OCI-LY1 (cell line): Measurements from ENCODE around the gene SLC1A2.

ENCODE experiments used
- CTCF ChIP-seq: fragments of 200-600 bp; sonication (generic), shearing (Covaris generic); IDR thresholded peaks from 2 replicates; pipeline ENCODE4 v1.5.1; 2017; ENCODE audit warnings: mild to moderate bottlenecking, antibody characterized with exemption, low read length, moderate library complexity, mixed read lengths
- EZH2 ChIP-seq: fragments of 200-600 bp; sonication (generic), shearing (Covaris generic); IDR thresholded peaks from 2 replicates; pipeline ENCODE4 v1.8.0; 2017; ENCODE audit warnings: borderline replicate concordance, mixed run types, mild to moderate bottlenecking, antibody characterized with exemption, low read length, moderate library complexity, mixed read lengths

- TF ChIP-seq CTCF (no peak), EZH2 (no peak)
Measured at GRCh38 chr11:35327829-35328228, 91.5 kb downstream of the SLC1A2 start.
